ENCODE measurements around the gene SNCA. TPM values are rescaled to one million over a fixed set of nuclear protein-coding genes. Genes with fewer than 3 reads are reported as not detected.

Gene SNCA
- total RNA-seq, 1 donor from 2014 or later = 0.20 TPM

- ATAC-seq (no peak), DNase-seq (ENCODE audit: low spot score) (no peak)
Measured at GRCh38 chr4:89820010-89820409, 17.0 kb downstream of the SNCA start.

GRCh38 chr4:89814362-89814761 lies 22.6 kb downstream of the SNCA start:
- ATAC-seq (no peak), DNase-seq (ENCODE audit: low spot score) (no peak)

GRCh38 chr4:89813197-89813596 lies 23.8 kb downstream of the SNCA start:
- ATAC-seq (no peak), DNase-seq (ENCODE audit: low spot score) (no peak)

GRCh38 chr4:89807441-89808140 lies 29.4 kb downstream of the SNCA start:
- no peak for ATAC-seq

GRCh38 chr4:89805297-89805696 lies 31.7 kb downstream of the SNCA start:
- DNase-seq (ENCODE audit: low spot score) = no peak
- ATAC-seq = no peak

More at GRCh38 chr4:89807441-89808140, 29.4 kb downstream of the SNCA start:
- DNase-seq (ENCODE audit: low spot score) = no peak

GRCh38 chr4:89803915-89804314 lies 33.0 kb downstream of the SNCA start:
- DNase-seq (ENCODE audit: low spot score) (no peak), ATAC-seq (no peak)

GRCh38 chr4:89803036-89803435 lies 33.9 kb downstream of the SNCA start:
- ATAC-seq (no peak), DNase-seq (ENCODE audit: low spot score) (no peak)

GRCh38 chr4:89800527-89801103 lies 36.3 kb downstream of the SNCA start:
- ATAC-seq (no peak), DNase-seq (ENCODE audit: low spot score) (no peak)

- no peak for ATAC-seq
- DNase-seq (ENCODE audit: low spot score) = no peak
Measured at GRCh38 chr4:89800012-89800516, 36.9 kb downstream of the SNCA start.

GRCh38 chr4:89799071-89799470 lies 37.9 kb downstream of the SNCA start:
- ATAC-seq = no peak
- no peak for DNase-seq (ENCODE audit: low spot score)

- ATAC-seq = no peak
Measured at GRCh38 chr4:89797117-89797516, 39.8 kb downstream of the SNCA start.

GRCh38 chr4:89788206-89789072 lies 48.5 kb downstream of the SNCA start:
- ATAC-seq (no peak), DNase-seq (ENCODE audit: low spot score) (no peak)

More at GRCh38 chr4:89797117-89797516, 39.8 kb downstream of the SNCA start:
- DNase-seq (ENCODE audit: low spot score) = no peak

GRCh38 chr4:89784686-89785231 lies 52.2 kb downstream of the SNCA start:
- no peak for ATAC-seq

GRCh38 chr4:89781321-89781720 lies 55.6 kb downstream of the SNCA start:
- ATAC-seq (no peak), DNase-seq (ENCODE audit: low spot score) (no peak)

More at GRCh38 chr4:89784686-89785231, 52.2 kb downstream of the SNCA start:
- no peak for DNase-seq (ENCODE audit: low spot score)

GRCh38 chr4:89773805-89774204 lies 63.2 kb downstream of the SNCA start:
- ATAC-seq (no peak), DNase-seq (ENCODE audit: low spot score) (no peak)

- no peak for ATAC-seq
- DNase-seq (ENCODE audit: low spot score) = no peak
Measured at GRCh38 chr4:89769856-89770255, 67.1 kb downstream of the SNCA start.

GRCh38 chr4:89767924-89768323 lies 69.0 kb downstream of the SNCA start:
- DNase-seq (ENCODE audit: low spot score) = no peak
- ATAC-seq = no peak

- no peak for DNase-seq (ENCODE audit: low spot score)
- ATAC-seq = no peak
Measured at GRCh38 chr4:89765966-89766365, 71.0 kb downstream of the SNCA start.

GRCh38 chr4:89765528-89765927 lies 71.4 kb downstream of the SNCA start:
- no peak for DNase-seq (ENCODE audit: low spot score)

GRCh38 chr4:89762311-89762710 lies 74.7 kb downstream of the SNCA start:
- DNase-seq (ENCODE audit: low spot score) (no peak), ATAC-seq (no peak)

More at GRCh38 chr4:89765528-89765927, 71.4 kb downstream of the SNCA start:
- no peak for ATAC-seq

GRCh38 chr4:89759426-89759825 lies 77.5 kb downstream of the SNCA start:
- ATAC-seq = no peak
- no peak for DNase-seq (ENCODE audit: low spot score)

Measured in left lobe of liver (tissue), 2 donors.